ENCODE measurements around the gene MYO7B.
A peak's percentile ranks its signal among the peaks of the same experiment; 100 is the strongest.

Gene MYO7B

DNA sequence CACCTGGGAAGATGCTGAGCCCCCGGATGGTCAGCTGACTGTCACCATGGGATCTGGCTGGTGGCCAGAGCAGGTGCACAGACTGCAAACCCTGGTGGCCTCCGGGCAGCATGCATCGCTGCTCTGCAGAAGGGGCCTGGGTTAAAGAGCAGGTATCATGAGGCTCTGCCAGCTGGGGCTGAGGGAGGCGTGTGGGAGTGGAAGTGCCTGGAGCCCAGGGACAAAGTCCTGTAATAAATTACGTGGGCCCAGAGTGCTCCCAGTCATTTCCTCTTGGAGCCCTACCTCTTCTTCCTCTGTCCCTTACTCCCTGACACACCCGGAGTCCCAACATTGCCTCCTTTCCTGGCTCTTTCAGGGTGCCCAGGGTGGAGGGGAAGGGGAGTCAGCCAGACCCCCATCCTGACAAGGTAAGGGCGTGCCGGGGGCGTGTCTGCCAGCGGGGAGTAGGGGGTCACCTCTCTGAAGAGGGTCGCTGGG is at the start of gene MYO7B:
MYO7B (plus strand) TSS at position 262 of the 480 bp plus-strand sequence. CDS start 24,040 bp downstream, outside the sequence.
- DNase-seq (ENCODE audit: low spot score) (no peak), FAIRE-seq (no peak)

DNA sequence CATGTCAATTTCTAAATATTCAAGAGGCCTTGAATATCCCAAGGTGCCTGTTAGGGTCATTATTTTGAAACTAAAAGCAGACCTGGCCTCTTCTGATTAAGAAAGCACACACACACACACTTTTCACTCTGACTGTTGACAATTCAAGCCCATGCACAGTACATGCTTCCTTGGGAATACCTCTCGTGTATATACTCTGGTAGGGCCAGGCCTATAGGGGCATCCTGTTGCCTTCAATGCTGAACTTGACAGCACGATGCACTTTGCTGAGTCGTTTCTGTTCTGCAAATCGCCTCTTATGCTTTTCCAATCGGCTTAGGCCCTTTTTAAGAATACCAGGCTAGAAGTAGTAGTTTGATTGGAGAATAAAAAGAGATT is 49.8 kb upstream of the MYO7B start:
- FAIRE-seq (no peak), DNase-seq (ENCODE audit: low spot score) (no peak)

DNA sequence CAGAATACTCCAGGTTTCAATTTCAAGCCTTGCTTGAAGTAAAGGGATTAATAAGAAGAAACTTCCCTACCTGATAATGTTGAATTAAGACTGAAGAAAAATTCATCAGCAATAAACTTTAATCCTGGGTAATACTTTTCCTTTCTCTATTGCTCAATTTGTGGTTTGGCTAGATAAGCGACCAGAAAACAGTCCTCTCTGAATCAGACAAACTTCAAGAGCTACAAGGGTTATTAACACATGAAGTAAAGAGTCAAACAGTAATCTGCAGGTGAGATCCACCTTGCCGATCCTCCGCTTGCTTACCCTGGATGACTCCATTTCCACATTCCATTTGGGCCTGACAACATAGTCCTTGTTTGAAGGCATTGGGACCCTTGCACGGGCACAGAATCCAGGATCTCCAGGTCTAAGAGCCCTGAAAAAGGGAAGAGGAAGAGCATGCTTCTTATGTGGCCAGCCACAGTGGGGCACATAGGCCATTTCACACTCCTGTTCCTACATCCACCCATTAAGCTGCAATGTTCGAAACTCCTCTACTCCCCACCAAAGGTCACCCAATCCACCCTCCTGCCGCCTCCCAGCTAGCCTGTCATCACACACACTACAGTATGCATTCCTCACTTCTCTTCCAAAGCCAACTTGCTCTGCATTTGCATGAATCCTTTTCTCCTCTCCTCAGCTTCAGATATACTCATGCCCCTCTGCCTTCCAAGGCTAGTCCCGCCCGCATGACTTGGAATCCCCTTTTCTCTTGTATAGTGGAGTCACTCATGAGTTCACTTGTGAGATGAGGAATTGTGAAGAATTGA is 49.0 kb upstream of the MYO7B start:
- no peak for DNase-seq (ENCODE audit: low spot score)
- FAIRE-seq: no peak

DNA sequence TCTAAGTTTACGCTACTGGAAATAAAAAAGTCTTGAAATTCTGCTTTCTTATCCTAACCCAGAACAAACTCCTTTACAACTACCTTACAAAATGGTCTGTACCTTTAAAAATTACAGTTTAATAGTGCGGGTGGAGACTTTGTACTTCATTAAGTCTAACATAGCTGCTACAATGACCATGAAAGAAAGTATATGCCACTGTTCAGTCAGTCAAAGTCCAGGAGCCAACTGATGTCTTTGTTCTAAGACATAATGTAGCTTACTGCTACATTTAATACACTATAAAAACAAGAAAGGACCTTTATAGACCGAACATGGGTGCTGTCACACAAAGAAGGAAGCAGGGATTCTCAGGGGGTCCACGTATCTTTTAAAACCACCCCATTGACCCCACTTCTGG is 45.2 kb upstream of the MYO7B start:
- DNase-seq (ENCODE audit: low spot score) (no peak), FAIRE-seq (no peak)

DNA sequence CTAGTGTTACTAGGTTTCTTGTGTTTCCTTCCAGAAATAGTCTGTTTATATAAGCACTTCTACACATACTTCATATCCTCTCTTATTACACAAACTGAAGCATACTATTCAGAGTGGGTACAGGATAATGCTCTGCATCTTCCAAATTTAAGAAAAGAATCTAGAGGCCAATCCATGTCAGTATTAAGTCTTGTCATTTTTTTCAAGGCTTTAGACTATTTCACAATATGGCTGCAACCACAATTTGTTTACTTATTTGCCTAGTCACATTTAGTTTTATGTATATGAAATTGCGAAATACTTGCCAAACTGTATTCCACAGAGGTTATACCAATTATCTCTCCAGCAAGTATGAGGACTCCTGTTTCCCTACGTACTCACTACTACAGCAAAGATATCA is 37.1 kb upstream of the MYO7B start:
- DNase-seq (ENCODE audit: low spot score) (no peak), FAIRE-seq (no peak)

DNA sequence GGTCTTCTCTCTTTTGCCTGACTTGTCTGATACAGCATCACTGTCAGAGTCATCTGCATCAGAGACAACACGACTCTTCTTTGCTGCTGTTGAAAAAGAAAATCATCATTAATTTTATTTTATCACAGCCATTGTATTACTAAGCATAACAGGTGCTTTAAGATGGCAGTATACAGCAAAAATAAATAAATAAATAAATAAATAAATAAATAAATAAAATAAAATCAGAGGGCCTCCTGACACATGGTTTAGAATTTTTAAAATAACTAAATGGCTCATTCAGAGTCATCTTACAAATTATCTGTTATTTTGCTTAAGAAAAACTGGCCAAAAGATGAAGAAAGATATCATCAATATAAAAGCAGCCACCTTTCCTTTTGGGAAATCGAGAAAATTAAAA is 32.0 kb upstream of the MYO7B start:
- DNase-seq (ENCODE audit: low spot score) (no peak), FAIRE-seq (no peak)

DNA sequence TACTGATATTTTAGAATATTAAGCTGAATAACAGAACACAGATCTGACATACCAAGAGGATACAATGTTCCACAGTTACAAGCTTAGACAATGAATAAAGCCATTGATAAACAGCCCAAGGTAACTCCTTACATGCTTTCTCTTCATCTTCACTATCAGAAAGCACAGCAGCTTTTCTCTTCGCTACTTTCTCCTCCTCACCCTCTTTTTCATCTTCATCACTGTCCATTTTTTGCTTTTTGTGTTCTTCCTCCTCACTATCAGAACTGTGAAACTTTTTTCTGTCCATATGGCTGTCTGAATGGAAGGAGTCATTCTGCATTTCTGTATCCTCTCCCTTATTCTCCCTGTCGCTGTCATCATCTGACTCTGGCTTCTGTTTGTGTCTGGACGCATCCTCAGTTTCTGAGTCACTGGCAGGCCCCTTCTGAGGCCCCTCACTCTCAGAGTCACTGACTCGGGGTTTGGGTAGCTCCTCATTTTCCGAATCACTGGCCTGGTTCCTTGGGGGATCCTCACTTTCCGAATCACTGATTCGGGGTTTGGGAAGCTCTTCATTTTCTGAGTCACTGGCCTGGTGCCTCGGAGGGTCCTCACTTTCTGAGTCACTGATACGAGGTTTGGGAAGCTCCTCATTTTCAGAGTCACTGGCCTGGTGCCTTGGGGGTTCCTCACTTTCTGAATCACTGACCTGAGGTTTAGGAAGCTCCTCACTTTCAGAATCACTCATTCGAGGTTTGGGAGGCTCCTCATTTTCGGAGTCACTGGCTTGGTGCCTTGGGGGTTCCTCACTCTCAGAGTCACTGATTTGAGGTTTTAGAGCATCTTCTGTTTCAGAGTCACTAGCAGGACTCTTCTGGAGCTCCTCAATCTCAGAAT is 30.7 kb upstream of the MYO7B start:
- FAIRE-seq (peak; percentile 18), DNase-seq (ENCODE audit: low spot score) (peak; percentile 42)

DNA sequence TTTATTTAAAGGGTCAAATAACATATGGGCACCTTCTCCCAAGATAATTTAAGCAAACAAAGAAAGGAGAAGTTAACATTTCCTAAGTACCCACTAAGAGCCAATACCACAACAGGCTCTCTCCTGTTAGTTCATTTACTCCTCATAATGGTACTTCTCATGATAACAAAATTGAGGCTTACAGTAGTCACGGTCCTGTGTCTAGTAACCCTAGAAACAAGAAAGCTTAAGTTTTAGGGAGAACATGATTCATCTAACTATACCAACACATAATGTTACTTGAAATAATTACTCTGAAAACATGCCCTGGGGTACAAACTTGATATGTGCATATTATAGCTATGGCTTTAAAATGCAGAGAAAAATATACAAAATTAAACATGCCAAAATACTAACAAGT is 29.0 kb upstream of the MYO7B start:
- DNase-seq (ENCODE audit: low spot score) (no peak), FAIRE-seq (no peak)

DNA sequence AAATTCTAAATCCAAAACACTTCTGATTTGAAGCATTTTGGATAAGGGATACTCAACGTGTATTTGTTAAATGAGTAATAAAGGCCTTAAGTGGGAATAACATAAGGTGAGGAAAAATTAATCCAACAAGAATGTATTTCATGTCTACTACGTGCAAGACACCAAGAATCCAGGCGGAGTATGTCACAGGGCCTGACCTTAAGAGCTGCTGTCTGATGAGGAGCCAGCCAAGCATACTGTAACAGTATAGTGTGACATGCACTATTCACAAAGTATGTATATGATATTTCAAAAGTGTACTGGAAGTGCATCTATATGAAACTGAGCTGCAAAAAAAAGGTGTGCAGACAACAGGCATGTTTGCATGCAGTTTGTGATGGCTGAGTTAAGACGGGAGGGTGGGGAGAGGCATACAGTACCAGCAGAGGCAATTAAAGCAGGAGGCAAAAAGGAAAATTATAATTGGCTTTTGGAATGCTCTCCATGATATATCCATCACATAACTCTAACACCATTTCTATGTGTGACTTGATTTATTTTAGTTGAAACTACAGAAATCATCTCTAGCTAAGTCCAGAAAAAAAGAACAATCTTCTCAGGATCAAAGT is 27.4 kb upstream of the MYO7B start:
- DNase-seq (ENCODE audit: low spot score): peak; percentile 73
- no peak for FAIRE-seq

DNA sequence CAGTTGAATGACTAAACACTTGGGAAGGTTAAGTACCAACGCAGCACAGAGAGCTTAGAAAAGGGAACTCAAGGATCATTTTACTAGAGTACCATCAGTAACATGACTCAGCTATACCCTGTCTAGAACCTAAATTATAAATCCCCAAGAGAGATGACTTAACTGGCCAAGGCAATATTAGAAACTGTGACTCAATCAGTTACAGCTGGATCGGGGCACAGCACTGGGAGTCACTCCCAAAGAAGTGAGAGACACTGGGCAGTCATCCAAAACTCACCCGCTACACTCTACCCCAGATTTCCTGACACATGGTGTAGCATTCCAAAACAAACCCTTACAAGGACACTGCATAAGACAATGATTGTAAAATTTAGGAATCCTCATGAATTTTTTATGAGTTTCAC is 26.9 kb upstream of the MYO7B start:
- DNase-seq (ENCODE audit: low spot score): peak; percentile 99
- FAIRE-seq: peak; percentile 99

DNA sequence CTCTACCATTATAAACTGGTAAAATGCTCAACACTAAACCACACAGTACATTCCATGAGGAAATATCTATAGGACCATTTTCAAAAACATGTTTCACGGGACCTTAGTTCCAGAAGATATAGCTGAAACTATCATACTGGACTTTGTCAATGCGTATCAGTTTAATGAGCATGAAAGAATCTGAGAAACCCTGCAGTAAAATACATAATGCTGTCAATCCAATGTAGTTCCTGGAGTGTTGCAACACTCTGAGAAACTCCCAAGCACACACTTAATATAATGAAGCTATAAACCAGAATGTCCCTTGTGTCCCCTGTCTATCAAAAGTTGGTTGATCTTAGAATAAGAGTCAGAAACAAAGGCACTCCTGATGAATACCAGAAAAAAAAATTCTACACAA is 25.4 kb upstream of the MYO7B start:
- DNase-seq (ENCODE audit: low spot score) (no peak), FAIRE-seq (no peak)

DNA sequence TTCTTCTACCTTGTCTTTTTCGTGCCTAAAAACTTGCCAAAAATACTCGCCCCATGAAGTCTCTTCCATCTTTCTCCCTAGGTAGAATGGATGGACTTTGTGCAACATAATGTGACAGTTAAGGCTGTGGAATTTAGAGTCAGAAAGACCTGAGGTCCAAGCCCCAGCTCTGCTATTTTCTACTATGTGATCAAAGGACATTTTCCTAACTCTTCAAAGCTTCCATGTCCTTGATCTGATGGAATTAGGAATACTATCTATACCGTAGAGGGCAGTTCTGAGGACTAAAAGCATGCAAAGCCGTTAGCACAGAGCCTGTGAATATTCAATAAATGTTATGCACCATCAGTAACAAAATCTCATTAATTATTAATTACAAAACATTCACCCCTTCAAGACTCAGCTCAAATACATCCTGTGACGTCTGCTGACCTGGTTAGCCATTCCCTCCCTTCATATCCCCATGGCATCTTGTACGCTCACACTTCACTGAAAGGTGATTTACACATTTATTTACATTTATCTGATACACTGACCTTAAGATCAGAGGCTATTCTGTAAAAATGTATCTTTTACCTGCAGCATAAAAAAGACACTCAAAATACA is 24.3 kb upstream of the MYO7B start:
- no peak for FAIRE-seq
- DNase-seq (ENCODE audit: low spot score): no peak

DNA sequence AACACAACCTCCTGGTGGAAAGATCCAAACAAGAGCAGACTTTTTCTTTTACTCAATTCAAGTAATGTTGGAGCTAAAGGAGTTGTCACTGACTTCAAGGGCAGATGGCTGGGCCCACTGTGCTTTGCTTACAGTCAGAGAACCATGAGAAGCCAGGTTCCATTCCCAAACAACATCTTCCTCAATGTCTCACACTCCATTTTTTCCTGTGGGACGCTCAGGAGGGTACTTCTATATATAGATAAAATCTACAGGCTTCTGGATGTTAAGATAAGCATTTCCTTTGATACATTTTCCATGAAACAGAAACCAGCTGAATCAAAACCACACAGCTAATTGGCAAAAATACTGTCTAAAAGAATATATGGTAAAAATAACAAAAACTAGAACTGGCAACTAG is 23.6 kb upstream of the MYO7B start:
- FAIRE-seq (no peak), DNase-seq (ENCODE audit: low spot score) (no peak)

DNA sequence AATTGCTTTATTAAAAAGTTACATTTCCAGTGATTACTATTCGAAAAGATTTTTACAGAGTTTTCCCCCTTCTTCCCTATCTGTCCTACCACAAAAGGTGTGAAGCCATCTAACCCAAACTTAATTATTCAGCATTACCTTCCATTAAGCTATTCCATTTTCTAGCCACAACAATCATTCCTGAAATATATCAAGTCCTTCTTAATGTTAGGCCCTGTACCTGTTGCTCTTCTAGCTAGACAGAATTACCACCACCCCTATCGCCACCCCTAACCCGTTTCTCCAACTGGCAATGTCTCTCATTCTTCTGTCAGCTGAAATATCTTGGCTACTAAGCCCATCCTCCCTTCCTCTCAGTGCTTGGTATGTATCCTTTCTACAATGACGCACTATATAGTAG is 23.1 kb upstream of the MYO7B start:
- FAIRE-seq (no peak), DNase-seq (ENCODE audit: low spot score) (no peak)

DNA sequence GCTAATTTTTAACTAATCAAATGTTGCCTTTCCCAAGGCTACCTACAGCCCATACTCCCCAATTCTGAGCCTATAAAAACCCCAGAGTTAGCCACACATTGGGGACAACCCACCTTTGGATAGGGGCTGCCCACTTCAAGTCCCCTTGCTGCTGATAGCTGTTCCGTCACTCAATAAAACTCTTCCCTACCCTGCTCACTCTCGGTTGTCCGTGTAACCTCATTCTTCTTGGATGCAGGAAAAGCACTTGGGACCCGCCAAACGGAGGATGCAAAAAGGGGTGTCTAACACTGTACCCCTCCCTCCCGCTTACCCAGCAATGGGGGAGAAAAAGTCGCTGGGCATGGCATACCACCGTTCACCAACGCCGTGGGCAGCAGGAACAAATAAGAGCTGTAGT is 21.4 kb upstream of the MYO7B start:
- no peak for FAIRE-seq
- no peak for DNase-seq (ENCODE audit: low spot score)

DNA sequence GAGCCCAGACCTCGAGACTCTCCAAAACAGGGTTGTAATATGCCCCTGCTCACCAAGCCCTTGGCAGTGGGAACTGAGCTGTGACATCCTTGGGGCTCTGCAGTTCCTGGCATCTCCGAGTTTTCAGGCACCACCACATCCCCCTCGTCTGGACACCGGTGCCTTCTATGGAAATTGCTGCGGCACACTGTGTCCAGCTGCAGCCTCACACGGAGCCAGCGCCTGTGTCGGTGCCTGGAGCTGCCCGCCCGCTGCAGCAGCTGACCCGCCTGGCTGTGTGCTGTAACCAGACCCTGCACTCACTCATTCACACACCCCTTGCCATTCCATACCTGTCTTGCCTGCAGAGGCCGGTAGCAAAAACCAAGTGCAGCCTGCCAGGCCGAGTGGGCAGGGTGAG is 21.0 kb upstream of the MYO7B start:
- no peak for FAIRE-seq
- no peak for DNase-seq (ENCODE audit: low spot score)

DNA sequence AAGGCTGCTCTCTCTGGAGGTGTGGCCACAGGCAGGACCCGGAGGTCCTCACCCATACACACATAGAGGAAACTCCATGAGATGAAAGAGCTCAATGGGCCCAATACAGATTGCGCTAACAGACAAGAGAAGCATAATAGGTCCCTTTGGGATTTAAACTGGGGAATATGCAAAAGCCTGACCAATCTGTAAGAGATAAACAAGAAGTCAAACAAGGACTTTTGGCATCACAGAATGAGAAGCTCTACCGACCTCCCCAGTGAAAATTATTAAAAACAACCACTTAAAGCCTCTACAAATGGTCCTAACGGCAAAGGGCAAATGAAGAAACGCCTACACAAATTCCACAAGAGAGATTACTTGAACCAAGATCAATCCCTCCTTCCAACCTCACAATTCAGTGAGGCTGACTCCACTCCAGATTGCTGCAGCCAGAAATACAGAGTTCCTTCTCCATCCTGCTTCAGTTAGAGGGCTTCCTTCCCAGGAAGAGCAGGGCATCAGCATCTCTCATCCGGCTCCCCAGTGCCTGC is 20.0 kb upstream of the MYO7B start:
- no peak for DNase-seq (ENCODE audit: low spot score)
- no peak for FAIRE-seq

DNA sequence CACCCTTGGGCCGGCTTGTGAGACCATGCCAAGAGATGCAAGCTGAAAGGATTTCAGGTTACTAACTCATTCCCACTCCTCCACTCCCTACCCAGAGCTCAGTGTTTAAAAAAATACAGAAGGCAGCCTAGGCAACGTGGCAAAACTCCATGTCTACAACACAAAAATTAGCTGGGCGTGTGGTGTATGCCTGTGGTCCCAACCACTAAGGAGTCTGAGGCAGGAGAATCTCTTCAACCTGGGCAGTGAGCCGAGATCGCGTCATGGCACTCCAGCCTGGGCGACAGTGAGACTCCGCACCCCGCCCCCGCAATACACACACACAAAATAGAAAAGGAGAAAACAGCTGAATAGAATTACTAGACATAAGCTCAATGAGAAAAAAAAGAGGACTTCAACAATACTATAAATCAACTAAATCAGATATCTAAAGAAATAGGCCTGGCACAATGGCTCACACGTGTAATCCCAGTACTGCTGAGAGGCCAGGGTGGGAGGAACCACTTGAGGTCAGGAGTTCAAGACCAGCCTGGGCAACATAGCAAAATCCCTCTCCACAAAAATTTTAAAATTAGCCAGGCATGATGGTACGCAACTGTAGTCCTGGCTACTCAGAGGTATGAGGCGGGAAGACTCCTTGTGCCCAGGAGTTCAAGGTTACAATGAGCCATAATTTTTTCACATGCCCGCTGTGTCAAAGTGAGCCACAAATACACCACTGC is 19.3 kb upstream of the MYO7B start:
- no peak for FAIRE-seq

DNA sequence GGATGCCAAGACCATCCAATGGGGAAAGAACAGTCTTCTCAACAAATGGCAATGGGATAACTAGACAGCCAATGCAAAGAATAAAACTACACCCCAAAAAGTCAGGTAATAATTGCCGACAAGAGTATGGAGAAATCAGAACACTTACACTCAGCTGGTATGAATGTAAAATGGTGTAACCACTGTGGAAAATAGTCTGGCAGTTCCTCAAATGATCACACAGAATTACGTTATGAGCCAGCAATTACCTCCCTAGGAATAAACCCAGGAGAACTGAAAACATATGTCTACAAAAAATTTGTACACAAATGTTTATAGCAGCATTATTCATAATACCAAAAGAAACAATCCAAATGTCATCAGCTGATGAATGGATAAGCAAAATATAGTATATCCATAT is 18.0 kb upstream of the MYO7B start:
- DNase-seq (ENCODE audit: low spot score) (no peak), FAIRE-seq (no peak)

More for the DNA sequence above, 19.3 kb upstream of the MYO7B start:
- DNase-seq (ENCODE audit: low spot score): no peak

DNA sequence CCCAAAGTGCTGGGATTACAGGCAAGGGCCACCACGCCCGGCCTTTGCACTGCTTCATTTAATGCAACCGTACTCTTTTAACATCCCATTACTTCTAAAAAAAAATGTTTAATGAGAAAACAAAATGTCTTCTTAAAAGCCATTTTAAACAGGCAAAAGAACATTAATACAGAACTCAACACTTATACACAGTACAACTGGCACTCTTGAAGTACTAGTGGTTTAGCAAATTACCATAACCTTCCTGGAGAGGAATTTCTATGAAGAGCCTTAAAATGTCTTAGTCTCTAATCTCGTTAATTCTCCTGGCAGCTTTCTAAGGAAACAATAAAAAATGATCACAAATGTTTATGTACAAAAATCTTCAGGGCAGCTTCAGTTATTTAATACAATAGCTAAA is 15.1 kb upstream of the MYO7B start:
- no peak for DNase-seq (ENCODE audit: low spot score)
- no peak for FAIRE-seq
